Activated naive CD8-positive, alpha-beta T cell treated with anti-CD3 and anti-CD28 coated beads, Interleukin-2, amount 50 U/mL, for 24 hours (primary cell): ENCODE results near the gene ITPR1.

ENCODE experiments used
- ATAC-seq: fragments of 150-1000 bp; cut with Tn5 transposase; one replicate; pipeline ENCODE4 v1.10.0; 2021
- DNase-seq: peaks from one replicate; pipeline ENCODE4 v3.0.0; 2021
- H3K27ac Mint-ChIP-seq: one replicate; pipeline ENCODE4 v1.8.0; 2021; ENCODE audit warnings: mild to moderate bottlenecking, mixed read lengths
- H3K27me3 Mint-ChIP-seq: one replicate; pipeline ENCODE4 v1.8.0; 2021; ENCODE audit warnings: mixed read lengths
- H3K36me3 Mint-ChIP-seq: one replicate; pipeline ENCODE4 v1.8.0; 2021; ENCODE audit warnings: low read depth, mixed read lengths
- H3K4me1 Mint-ChIP-seq: one replicate; pipeline ENCODE4 v1.8.0; 2021; ENCODE audit warnings: mixed read lengths
- H3K4me3 Mint-ChIP-seq: one replicate; pipeline ENCODE4 v1.8.0; 2021; ENCODE audit warnings: mild to moderate bottlenecking, moderate library complexity, mixed read lengths
- H3K9me3 Mint-ChIP-seq: one replicate; pipeline ENCODE4 v1.8.0; 2021; ENCODE audit warnings: mixed read lengths

ITPR1 gene

DNA sequence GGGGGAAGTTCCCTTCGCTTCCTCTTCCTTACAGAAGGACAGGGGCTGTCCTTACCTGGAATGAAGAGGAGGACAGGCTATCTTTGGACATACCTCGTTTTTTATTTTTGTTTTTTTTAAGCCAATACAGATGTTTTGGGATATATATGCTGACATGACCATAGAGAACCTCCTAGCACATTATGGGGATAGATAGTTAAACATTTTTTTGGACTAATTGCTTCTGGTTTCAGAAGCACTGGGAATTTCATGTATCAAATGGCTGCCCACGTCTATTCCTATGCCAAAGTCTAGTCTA, 247.9 kb downstream of the ITPR1 start:
- no peak for DNase-seq
- ATAC-seq = no peak
- Mint-ChIP-seq H3K27me3 (no peaks in the 10 kb centered on the region), H3K27ac (peak overlapping the region; percentile 92), H3K4me3 (peak overlapping the region; percentile 30), H3K4me1 (peaks cover 71% of the 10 kb centered on the region), H3K9me3 (peaks cover 8% of the 10 kb centered on the region), H3K36me3 (peaks cover 69% of the 10 kb centered on the region)

DNA sequence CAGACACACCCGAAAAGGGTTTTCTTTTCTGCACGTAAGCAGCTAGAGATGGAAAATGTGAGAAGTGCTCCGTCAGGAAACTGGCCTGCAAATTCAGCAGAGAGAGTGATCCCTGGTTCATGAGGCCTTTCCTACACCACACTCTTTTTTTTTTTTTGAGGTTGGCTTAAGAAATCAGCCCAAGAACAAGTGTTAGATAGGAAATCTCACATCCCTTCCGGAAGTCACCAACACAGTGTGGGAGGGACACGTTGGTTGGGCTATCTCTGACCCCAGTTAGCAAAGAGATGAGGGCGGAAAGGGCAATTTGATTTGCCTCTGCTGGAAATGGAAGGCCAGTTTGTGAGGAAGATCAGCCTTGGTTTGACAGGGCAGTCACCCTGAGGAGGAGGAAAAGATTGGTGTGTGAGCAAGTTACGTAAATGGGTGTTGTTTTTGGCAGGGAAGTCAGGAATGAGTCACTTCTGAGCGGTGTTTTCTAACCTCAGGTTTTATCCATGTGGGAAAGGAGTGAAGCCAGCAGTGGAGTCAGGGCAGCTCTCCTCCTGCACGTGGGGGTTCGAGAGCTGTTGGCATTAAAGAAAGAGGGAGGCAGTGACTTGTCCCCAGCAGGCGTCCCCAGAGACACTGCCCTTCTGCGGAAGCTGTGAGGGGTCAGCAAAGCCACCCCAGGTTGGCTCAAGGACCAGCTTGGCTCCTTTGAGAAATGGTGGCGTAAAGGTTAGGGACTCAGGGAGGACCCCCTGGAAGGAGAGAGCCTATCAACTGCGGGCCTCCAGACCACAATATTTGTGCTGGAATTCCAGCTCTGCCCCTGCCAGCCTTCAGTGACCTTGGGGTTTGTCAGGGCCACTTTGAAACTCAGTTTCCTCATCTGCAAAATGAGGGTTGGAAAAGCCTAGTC, 248.5 kb downstream of the ITPR1 start:
- Mint-ChIP-seq H3K27ac (peak overlapping the region; percentile 92), H3K36me3 (peaks cover 67% of the 10 kb centered on the region), H3K27me3 (no peaks in the 10 kb centered on the region), H3K4me3 (peak overlapping the region; percentile 36), H3K9me3 (peaks cover 8% of the 10 kb centered on the region), H3K4me1 (peaks cover 65% of the 10 kb centered on the region)
- peak; percentile 31 for ATAC-seq
- DNase-seq = peak; percentile 23

DNA sequence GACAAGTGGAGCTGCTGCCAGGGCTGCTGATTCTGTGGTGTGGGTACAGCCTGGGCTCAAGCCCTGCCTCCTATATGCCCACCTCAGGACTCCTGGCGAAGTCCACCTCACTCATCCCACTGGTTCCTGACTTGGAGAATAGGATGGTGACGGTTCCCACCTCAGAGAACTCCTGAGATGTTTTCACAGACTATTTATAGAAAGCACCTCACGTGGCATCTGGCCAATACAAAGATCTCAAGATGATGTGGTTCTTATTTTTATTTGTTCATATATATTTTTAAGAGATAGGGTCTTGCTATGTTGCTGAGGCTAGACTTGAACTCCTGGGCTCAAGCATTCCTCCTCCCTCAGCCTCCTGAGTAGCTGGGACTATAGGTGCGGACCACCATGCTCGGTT, 249.2 kb downstream of the ITPR1 start:
- H3K27ac Mint-ChIP-seq = peak overlapping the region; percentile 92
- DNase-seq = no peak

DNA sequence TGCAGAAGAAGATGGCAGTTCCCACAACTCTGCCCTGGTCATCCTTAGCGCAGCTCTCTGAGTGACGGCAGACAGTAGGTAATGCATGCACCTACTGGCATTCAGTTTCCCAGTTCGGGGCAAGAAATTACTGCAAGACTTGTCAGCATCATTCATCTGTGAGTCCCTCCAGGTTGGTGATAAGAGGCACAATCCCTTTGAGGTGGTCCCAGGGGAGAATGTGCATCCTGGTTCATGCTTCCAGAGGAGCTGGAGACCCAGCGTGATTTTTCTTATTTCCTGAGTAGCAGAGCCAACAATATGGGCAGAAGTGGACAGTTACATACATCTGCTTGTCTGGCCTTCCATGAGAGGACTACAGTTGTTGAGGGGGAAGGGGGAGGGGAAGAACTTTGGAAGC, 250.2 kb downstream of the ITPR1 start:
- H3K36me3 Mint-ChIP-seq = peaks cover 63% of the 10 kb centered on the region
- H3K27ac Mint-ChIP-seq = no peak overlapping the region

More for the DNA sequence above, 249.2 kb downstream of the ITPR1 start:
- no peaks in the 10 kb centered on the region for H3K27me3 Mint-ChIP-seq
- no peak overlapping the region for H3K4me3 Mint-ChIP-seq
- peaks cover 65% of the 10 kb centered on the region for H3K36me3 Mint-ChIP-seq
- no peak for ATAC-seq
- H3K9me3 Mint-ChIP-seq = peaks cover 8% of the 10 kb centered on the region
- H3K4me1 Mint-ChIP-seq = peaks cover 58% of the 10 kb centered on the region

DNA sequence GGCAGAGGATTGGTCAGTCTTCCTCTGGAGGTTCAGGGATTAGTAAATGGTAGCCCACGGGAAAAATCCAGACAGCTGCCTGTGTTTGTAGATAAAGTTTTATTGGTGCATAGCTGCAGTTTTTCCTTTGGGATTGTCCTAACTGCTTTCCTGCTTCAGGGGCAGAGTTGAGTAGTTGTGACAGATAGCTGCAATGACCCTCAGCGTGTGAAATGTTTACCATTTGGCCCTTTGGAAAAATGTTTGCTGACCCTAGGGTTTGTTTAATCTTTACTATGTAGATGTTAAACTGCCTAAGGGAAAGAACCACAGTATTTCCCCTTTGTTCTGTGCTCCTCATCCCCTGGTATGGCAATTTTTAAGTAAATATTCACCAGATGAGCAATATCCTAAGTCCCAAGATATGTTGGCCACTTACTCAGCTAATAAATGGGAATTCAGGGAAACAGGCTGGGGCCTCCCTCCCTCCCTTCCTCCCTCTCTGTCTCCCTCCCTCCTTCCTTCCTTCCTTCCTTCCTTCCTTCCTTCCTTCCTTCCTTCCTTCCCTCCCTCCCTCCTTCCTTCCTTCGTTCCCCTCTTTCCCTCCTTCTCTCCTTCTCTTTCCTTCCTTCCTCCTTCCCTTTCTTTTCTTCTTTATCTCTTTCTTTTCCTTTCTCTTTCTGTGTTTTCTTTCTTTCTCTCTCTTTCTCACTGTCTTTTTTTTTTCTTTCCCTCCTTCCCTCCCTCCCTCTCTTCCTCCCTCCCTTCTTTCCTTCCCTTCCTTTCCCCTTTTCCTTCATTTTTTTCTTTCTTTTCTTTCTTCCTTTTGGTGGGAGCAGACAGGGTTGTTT, 251.5 kb downstream of the ITPR1 start:
- no peak for DNase-seq
- no peak overlapping the region for H3K27ac Mint-ChIP-seq
- no peak for ATAC-seq
- no peak overlapping the region for H3K4me3 Mint-ChIP-seq
- H3K4me1 Mint-ChIP-seq = peaks cover 50% of the 10 kb centered on the region
- peaks cover 3% of the 10 kb centered on the region for H3K9me3 Mint-ChIP-seq
- no peaks in the 10 kb centered on the region for H3K27me3 Mint-ChIP-seq
- H3K36me3 Mint-ChIP-seq = peaks cover 57% of the 10 kb centered on the region

More for the DNA sequence above, 250.2 kb downstream of the ITPR1 start:
- peaks cover 50% of the 10 kb centered on the region for H3K4me1 Mint-ChIP-seq
- no peaks in the 10 kb centered on the region for H3K27me3 Mint-ChIP-seq
- DNase-seq = no peak
- H3K4me3 Mint-ChIP-seq = no peak overlapping the region
- peaks cover 8% of the 10 kb centered on the region for H3K9me3 Mint-ChIP-seq
- ATAC-seq = no peak

GRCh38 chr3:4745235-4745610, 252.1 kb downstream of the ITPR1 start:
- no peak for ATAC-seq
- H3K9me3 Mint-ChIP-seq = no peaks in the 10 kb centered on the region
- H3K36me3 Mint-ChIP-seq = peaks cover 53% of the 10 kb centered on the region
- no peaks in the 10 kb centered on the region for H3K27me3 Mint-ChIP-seq
- peaks cover 49% of the 10 kb centered on the region for H3K4me1 Mint-ChIP-seq
- no peak for DNase-seq
- no peak overlapping the region for H3K4me3 Mint-ChIP-seq
- H3K27ac Mint-ChIP-seq = no peak overlapping the region

DNA sequence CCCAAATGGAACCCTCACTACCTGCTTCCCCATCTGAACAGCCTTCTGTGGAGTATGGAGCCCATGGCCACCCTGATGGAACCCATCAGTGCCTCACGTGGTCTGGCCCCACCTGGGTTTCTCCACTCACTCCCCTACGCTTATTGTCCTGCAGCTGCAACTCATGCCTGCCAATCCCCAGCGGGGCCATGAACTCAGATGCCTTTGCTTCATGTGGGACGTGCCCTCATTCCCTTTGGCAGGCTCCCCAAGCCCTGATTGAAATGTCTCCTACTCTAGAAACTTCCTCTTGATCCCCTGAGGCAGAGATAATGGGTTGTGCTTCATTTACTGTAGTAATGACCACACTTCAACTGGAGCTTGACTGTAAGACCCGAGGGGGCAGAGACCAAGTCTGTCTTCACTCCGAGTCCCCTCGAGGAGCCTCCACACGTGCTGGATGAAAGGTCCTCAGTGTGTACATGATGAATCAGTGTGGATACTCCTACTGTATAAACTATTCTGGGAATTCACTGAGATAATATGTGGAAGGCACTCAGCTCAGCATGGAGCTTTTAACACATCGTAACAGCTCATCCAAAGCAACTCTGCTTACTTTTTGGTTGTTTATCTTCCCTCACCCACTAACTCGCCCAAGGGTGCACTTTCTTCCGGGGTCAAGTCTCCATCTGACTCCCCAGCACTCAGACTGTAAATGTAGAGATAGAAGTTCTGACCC, 253.3 kb downstream of the ITPR1 start:
- H3K27ac Mint-ChIP-seq = peak overlapping the region; percentile 1
- H3K36me3 Mint-ChIP-seq = peaks cover 49% of the 10 kb centered on the region
- H3K27me3 Mint-ChIP-seq = no peaks in the 10 kb centered on the region
- no peaks in the 10 kb centered on the region for H3K9me3 Mint-ChIP-seq
- H3K4me1 Mint-ChIP-seq = peaks cover 49% of the 10 kb centered on the region
- DNase-seq (no peak), ATAC-seq (no peak)
- no peak overlapping the region for H3K4me3 Mint-ChIP-seq

GRCh38 chr3:4748127-4748526, 255.0 kb downstream of the ITPR1 start:
- peak overlapping the region; percentile 10 for H3K27ac Mint-ChIP-seq
- H3K36me3 Mint-ChIP-seq = peaks cover 49% of the 10 kb centered on the region
- H3K27me3 Mint-ChIP-seq = no peaks in the 10 kb centered on the region
- DNase-seq (no peak), ATAC-seq (no peak)
- peaks cover 47% of the 10 kb centered on the region for H3K4me1 Mint-ChIP-seq
- H3K4me3 Mint-ChIP-seq = no peak overlapping the region
- no peaks in the 10 kb centered on the region for H3K9me3 Mint-ChIP-seq

DNA sequence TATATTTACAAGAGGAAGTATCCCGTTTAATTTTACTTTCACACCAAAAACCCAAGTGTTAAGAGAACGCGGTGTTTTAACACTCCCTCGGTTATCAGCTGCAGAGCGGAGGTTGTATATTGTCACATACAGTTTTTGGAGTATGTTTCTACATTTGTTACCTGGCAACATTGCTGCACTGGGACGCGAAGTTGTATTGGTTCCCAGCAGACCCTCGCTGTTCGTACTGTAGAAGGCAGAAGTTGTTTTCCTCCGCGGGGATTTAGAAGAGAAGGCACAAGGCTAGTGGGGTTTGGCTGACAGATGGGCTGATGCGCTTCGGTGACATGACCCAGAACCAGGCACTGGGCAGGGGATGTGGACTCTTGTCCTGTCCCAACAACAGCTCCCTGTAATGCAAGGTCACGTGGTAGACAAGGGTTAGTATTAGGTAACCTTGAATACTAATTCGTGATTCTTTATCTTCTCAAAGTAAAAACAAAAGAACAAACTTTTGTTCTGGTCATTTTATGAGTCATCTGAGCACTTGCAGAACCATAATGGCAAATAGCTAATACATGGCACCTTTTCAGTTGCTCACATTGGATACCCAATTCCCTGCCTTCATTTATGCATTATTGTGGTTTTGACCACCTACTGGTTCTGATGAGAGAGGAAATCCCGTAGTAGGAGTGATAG, 255.7 kb downstream of the ITPR1 start:
- Mint-ChIP-seq H3K27ac (peak overlapping the region; percentile 55), H3K4me1 (peaks cover 48% of the 10 kb centered on the region), H3K9me3 (no peaks in the 10 kb centered on the region), H3K27me3 (no peaks in the 10 kb centered on the region), H3K4me3 (no peak overlapping the region), H3K36me3 (peaks cover 49% of the 10 kb centered on the region)
- no peak for ATAC-seq
- DNase-seq = no peak

GRCh38 chr3:4749567-4750002, 256.4 kb downstream of the ITPR1 start:
- DNase-seq = no peak
- H3K27me3 Mint-ChIP-seq = no peaks in the 10 kb centered on the region
- ATAC-seq = no peak
- peaks cover 54% of the 10 kb centered on the region for H3K4me1 Mint-ChIP-seq
- H3K4me3 Mint-ChIP-seq = no peak overlapping the region
- no peaks in the 10 kb centered on the region for H3K9me3 Mint-ChIP-seq
- H3K36me3 Mint-ChIP-seq = peaks cover 54% of the 10 kb centered on the region
- peak overlapping the region; percentile 55 for H3K27ac Mint-ChIP-seq

GRCh38 chr3:4750306-4750968, 257.3 kb downstream of the ITPR1 start:
- Mint-ChIP-seq H3K4me3 (peak overlapping the region; percentile 52), H3K4me1 (peaks cover 56% of the 10 kb centered on the region), H3K36me3 (peaks cover 56% of the 10 kb centered on the region), H3K9me3 (no peaks in the 10 kb centered on the region), H3K27ac (peak overlapping the region; percentile 69), H3K27me3 (no peaks in the 10 kb centered on the region)
- DNase-seq (no peak), ATAC-seq (peak; percentile 26)

GRCh38 chr3:4751029-4751501, 257.9 kb downstream of the ITPR1 start:
- DNase-seq (no peak), ATAC-seq (no peak)
- Mint-ChIP-seq H3K4me1 (peaks cover 60% of the 10 kb centered on the region), H3K4me3 (peak overlapping the region; percentile 52), H3K27me3 (no peaks in the 10 kb centered on the region), H3K9me3 (no peaks in the 10 kb centered on the region), H3K36me3 (peaks cover 58% of the 10 kb centered on the region), H3K27ac (peak overlapping the region; percentile 69)

DNA sequence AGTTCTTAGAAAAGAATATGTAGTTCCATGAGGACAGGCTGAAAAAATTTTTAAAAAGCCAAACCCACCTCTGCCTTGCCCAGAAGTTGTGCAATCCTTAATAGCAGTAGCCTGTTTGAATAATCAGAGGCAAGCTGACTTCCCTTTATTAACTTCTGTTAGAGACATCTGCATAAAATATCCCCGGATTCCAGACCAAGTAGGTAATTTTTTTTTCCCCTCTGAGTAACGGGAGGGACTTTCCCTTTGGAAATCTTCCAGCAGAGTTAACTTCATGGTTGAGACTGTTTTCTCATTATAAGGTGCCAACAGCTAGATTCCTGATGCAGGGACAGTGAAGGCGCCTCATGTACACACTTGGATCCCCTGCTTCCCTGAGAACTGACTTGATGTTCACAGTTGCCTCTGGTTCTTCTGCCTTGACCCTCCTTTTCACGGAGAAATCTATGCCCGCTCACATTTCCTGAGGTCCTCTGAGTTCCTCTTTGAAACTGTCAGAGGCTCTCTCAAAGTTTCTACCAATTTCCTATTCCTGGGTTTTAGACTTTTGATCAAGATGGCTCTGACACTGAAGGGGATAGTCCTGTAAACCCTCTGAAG, 258.5 kb downstream of the ITPR1 start:
- ATAC-seq (no peak), DNase-seq (no peak)
- Mint-ChIP-seq H3K4me1 (peaks cover 60% of the 10 kb centered on the region), H3K9me3 (no peaks in the 10 kb centered on the region), H3K27ac (peak overlapping the region; percentile 30), H3K36me3 (peaks cover 59% of the 10 kb centered on the region), H3K27me3 (no peaks in the 10 kb centered on the region), H3K4me3 (peak overlapping the region; percentile 52)
